Nucleus accumbens (tissue), 56 donors: ENCODE results near the gene B3GALT4.

Experiments used
- DNase-seq, 56 donors: peaks; one replicate each; lab custom pipeline; 2025; lab: John Stamatoyannopoulos, UW

Gene B3GALT4

DNA sequence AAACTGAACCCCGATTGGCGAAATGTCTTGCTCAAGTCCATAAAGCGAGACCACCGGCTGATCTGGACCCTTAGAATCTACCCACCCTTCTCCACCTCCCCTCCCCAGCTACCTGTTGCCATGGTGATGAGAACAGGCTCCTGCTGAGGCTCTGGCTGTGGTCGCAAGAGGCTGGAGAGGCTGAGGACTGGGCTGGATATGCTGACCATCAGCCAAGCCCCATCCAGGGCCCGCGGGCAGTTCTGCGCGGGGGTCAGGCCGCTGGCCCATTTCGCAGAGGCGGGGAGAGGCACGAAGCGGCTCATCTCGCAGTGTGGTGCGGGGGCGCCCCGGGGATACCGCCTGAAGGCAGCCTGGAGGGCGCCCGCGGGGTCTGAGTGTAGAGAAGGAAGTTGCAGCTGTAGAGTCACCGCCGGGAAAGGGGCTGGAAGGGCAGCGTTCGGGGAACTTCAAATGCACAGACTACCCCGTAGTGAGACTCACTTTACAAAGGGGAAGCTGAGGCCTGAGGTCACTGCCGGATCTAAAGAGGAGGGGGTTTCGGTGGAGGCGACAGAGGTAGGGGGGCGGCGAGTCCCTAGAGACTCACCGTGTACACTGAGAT lies 36.3 kb downstream of the B3GALT4 start:
- peak in 34 of 56 donors; percentile 19 to 64 (median 44) for DNase-seq

DNA sequence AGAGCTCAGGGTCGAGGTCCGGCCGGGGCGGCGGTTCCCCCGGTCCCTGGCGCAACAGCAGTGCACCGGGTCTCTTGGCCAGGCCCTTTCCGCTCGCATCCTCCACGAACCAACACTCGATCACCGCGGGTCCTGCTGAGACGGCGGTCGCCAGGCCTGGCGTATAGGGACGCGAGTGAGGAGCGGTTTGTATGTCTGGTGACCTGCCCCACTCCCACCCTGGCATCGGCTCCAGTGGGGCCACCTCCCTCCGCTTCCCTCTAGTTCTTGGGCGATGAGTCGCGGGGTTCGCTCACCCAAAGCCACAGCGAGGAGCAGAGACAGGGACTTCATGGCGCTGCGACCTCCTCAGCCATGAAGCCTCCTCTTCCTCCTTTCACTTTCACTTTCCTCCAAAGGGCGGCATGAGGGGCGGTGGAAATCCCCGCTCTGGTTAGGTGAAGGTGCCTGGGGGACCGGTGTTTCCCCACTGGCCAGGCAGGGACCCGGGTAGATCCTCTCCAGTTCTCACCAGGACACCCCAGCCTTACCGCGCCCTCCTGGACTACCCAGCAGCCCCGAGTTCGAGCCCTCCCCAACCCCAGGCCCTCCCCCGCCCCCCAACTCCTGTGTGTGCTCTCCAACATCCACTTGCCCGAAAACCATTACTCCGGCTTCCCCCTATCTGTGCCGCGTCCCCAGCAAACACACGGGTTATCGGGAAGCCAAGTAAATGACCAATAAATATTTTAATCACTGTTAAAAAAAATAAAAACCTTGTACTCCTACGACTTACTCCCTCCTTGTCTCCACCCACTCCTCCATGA lies 37.0 kb downstream of the B3GALT4 start, which contains the start of gene TAPBP:
Gene TAPBP, minus strand, starts transcription at position 370 of the 806 bp plus-strand sequence. Its CDS starts 37 bp downstream, at position 333.
- DNase-seq: peak in 45 of 56 donors; percentile 26 to 80 (median 47)

DNA sequence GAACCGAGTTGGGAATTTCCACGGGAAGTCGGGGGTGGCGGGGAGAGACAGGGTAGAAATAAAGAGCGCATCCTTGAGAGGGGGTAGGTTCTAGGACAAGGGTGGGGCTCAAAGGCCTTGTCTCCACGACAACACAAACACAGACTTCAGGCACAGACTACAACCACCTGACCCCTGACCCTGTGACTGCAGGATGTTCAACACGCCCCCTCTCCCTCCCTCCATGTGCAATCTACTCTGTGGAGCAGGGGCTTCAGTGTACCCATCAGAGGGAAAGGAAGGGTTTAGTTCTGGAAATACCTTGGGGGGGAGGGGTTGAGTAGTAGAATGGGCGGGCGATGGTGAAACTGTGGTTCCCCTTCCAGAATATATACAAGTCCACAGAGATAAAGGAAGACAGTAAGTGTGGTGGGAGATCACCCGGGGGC lies 37.6 kb downstream of the B3GALT4 start:
- peak in 35 of 56 donors; percentile 22 to 70 (median 47) for DNase-seq

DNA sequence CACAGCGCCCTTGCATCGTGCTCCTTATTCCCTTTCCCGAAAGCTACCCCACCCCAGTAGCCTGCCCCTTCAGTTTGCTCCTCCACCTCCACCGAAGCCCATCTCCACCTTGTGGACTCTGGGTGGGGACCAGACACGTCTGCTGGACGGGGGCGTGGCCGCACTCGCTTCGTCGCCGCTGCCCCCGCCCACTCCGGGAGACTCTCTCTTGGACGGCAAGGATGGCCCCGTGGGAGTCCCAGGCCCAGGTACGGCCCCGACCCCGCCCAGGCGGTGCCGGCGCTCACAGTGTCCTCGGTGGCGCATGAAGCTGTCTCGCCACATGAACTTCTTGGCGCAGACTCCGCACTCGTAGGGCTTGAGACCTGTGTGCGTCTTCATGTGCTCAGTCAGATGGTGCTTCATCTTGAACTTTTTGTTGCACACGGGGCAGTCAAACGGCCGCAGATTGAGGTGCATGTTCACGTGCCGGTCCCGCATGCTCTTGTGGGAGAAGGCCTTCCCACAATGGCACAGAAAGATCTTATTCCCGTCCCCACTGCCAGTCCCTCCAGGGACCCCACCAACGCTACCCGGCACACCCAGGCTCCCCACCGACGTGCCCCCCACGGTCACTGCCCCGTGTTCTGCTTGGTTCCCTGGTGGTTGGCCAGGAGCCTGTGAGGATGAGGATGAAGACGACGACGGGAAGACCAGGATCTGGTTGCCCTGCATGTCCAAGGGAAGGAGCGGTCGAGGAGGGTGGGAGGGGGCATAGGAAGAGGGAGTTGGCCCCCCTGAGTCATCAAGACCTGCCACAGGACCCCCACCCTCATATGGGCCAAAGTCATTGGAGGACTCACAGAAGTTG lies 38.2 kb downstream of the B3GALT4 start:
- no peak for DNase-seq

DNA sequence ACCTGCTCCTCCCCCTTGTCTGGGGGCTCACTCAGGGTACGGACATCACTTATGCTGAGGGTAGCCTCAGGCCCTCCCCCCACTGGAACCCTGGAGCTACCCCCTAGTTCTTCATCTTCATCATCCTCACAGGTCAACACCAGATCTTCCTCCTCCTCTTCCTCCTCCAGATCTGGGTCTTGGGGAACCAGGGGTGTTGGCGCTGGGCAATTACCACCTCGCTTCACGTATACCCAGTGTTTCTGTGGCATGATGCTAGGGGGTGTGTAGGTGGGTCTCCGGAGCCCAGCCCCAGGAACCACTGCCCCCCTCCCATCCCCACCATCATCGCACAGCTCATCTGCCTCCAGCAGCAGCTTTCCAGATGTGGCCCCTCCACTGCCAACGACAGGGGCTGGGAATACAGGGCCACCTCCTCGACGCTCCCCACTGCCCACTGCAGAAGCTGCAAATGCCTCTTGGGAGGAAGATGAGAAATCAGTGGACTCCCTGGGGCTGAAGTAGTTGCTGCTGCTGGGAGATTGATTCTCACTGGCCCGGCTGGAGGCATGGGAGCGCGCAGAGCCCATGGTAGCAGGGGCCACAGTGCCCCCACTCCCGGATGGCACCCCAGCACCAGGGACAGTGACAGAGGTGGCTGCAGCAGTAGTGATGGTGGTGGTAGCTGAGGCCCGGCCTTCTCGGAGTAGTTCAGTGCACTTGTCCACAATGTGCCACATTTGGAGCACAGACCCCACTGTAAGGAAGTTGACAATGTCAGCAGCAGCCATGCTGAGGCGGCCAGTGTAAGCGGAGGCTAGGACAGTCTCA lies 39.1 kb downstream of the B3GALT4 start:
- no peak for DNase-seq

DNA sequence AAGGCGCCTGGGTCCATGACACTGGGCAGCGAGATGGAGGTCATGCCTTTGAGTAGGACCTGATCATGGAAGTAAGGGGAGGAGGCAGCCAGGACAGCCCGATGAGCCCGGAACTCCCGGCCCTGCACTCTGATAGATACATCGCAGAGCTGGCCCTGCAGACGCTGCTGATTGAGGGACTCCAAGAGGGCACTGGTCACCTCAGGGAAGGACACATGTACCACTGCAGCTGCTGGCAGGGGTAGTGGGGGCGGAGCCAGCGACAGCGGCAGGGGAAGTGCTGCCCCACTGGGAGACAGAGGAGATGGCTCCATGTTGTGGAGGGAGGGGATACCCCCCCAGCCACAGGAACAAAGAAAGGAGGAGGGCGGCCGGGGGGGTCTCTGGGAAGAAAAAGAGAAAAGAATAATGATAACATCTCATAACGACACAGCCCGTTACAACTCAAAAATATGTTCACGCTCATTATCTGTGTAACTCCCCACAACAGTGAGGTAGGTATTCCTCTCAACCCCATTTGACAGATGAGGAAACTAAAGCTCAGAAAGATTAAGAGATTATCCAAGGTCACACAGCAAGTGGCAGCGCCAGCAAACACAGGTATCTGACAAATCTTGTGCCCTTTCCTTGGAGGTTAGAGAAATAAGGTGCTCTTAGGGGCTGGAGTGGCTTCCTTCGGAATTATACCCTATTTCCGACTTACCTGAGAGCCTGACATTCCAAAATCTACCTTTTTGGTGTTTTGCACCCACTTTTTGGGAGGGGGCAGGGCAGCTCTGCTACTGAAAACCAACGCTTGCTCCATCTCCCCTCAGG lies 39.9 kb downstream of the B3GALT4 start:
- DNase-seq: no peak

DNA sequence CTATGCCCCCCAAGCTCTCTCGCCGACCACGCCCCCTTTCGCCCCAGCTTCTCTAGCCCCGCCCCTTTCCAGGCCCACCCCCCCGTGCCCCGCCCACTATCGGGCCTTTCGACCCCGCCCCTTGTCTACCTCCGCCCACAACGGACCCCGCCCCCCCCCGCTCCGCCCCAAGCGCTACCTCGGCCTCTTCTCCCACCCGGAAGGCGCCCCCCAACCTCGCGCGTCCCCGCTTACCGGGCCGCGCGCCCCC lies 40.4 kb downstream of the B3GALT4 start:
- DNase-seq: peak in 9 of 56 donors; percentile 51 to 86 (median 69)

DNA sequence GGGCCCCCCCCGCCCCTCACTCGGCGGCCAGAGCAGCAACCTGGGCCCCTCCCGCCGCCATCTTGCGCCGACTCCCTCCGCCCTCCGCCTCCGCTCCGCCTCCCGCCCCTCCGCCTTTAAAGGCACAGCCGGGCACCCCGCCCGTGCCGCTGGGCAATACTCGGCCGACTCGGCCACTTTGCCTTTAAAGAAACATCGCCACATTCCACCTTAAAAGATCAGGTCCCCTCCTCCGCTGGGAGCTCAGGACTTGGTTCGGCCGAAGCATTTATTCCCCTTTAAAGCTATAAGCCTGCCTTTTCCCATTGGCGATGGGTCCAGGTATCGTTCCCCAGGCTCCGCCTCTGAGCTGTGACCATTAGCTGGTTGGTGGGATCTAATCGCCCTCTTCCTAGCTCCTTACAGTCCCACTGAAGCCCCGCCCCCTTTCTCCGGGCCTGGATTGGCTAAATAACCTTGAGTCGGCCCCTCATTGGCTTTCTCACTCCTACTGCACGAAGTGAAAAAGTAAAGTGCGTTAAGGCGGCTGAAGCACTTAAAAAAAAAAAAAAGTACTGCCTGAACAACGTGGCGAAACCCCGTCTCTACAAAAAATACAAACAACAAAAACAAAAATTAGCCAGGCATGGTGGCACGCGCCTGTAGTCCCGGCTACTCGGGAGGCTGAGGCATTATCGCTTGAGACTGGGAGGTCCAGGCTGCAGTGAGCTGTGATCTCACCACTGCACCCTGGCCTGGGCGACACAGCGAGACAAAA lies 40.9 kb downstream of the B3GALT4 start, which contains the start of gene ZBTB22:
Gene ZBTB22, minus strand, starts transcription at position 76 of the 757 bp plus-strand sequence. CDS start 828 bp downstream, outside the sequence.
- DNase-seq: peak; percentile 65 to 100 (median 98)

DNA sequence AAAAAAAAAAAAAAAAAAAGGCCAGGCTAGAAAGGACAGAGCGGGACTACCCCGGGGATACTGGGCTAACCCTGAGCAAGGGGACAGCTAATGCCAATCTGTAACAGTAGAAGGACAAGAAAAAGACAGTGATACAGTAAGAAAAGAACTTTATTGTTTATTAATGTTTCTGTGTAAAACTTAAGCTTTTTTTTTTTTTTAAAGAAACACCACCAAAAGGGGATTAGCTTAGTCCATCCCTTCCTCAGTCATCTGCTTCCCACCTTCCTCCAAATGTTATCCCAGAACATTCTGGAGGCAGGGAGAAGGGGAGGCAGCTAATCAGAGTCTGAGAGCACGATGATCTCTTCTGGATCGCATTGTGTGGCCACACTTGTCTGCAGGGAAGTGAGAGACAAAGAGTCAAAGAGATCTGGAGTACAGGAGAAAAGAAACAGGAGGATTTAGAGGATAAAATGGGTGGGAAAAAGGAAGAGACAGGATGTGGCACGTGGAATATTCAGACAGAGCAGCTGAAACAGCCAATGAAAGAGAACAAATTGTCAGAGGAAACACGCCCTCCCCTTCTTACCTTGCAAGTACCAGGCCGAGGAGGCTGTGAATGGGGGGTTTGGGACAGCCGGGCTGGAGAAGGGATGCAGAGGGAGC lies 41.6 kb downstream of the B3GALT4 start:
- no peak for DNase-seq

DNA sequence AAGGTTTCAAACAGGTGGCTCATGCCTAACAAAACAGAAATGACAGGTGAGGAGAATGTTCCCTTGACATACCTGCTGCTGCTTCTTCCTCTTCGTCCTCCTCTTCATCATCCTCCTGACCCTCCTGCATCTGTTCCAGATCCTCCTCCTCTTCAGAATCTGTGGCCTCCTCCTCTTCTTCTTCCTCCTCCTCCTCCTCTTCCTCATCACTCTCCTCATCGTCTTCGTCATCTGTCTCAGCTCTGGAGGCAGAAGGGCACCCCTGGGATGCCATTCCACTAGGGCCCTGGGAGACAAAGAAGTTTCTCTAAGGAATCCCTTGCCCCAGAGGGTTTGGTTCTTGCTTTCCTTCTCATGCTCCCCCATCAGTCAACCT lies 43.0 kb downstream of the B3GALT4 start:
- no peak for DNase-seq

DNA sequence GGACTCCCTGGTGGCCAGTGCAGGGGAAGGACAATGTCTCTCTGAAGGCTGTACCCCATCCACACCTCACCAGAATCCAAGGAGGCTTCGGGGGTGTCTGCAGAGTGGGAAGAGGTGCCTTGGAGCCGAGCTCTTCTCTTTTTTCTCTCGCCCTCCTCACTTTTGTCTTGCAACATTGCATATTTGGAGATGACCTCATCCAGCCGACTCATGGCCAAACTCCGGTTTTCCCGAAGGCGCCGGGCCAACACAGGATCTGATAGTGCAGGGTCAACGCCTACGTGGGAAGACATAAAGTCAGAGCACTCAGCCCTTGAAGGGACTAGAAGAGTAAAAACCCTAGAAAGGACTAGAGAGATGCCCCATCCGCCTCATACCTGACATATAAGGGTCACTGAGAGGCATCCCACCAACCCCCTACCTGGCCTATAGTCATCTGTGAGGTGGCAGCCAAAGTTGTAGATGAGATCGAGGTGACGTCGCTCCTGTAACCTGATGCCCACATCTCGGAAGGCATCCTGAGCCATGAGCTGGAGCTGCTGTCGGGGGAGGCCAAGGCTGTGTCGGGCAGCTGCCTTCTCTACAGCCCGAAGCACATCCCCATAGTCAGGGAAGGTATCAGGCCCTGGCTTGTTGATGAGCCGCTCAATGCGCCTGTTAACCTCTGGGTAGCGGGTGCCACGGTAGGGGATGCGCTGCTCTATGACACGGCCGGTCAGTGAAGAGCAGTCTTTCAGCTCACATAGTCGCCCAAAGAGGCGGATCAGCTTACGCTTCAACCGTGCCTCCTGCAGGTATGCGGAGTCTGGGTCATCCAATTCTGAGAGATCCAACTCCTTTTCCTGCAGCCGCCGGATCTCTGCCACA lies 43.6 kb downstream of the B3GALT4 start:
- DNase-seq: no peak

DNA sequence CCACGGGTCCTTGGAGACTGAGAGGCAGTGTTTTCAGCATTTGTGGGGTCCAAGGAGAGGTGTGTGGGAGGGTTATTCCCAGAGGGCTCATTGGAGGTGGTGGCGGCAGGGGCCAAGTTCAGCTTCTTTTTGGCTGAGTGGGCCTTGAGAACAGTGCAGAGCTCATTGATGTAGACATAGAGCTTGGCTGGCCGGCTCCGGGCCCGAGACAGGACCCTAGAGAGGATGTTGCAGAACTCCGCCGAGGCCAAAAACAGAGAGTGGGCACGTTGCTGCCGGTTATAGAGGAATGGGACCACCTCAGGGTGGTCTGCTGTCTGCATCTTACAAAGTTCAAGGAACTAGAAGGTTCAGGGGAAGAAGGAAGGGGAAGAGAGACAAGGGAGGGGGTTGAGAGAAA lies 44.3 kb downstream of the B3GALT4 start:
- no peak for DNase-seq

DNA sequence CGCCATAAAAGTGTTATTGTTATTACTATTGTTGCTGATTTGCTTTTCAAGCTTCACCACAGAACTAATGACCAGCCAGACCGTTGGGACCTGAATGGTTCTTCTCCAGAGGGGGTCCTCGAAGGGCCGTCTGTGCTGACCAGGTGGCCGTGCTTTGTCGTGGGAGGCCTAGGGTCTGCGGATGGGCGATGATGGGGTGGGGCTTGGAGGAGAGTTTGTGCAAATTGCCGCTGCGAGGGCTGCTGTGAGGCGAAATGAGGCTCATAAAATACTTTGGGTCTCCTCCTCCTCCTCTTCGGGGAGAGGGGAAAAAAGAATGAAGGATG lies 46.7 kb downstream of the B3GALT4 start:
- peak in 3 of 56 donors; percentile 28 to 37 (median 36) for DNase-seq

DNA sequence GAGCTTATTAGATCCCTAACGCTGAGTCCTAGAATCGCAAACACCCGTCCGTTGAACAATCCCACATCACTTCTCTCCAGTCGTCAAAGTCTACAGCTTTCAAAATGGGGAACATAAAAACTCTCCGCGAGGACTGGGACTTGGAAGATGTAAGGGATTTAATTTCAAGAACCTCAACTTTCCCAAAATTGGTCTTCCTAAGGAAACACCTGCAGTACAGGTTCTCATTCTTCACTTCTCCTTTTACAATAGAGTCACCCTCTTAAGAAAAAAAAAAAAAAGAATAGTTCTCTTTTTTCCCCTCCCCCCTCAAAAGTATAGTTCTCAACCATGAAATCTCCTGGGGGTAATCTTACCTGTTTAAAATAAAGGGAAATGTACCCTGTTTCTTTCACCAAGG lies 47.2 kb downstream of the B3GALT4 start:
- no peak for DNase-seq
